Cardiac muscle cell (in vitro differentiated cells and primary cell): ENCODE measurements around the gene SLC25A4. TPM values are rescaled to one million over a fixed set of nuclear protein-coding genes. Genes with fewer than 3 reads are reported as not detected.
A peak's percentile ranks its signal among the peaks of the same experiment; 100 is the strongest.

Experiments used
- DNase-seq, 2 donors: peaks; one replicate each; pipeline versions ENCODE4 v3.0.0 to v3.0.0-alpha.2; 2010 to 2017; ENCODE audit warnings: low read depth in 1 of 2, low spot score in 1 of 2
- H3K27ac ChIP-seq: fragments of 200-600 bp; sonication (generic); 2 replicates; pipeline ENCODE4 v1.5.1; 2016
- H3K27me3 ChIP-seq: fragments of 200-600 bp; sonication (generic); 2 replicates; pipeline ENCODE4 v1.6.0; 2016; ENCODE audit warnings: control low read depth
- H3K36me3 ChIP-seq: fragments of 200-600 bp; sonication (generic); 2 replicates; pipeline ENCODE4 v1.5.1; 2016; ENCODE audit warnings: control low read depth
- H3K4me1 ChIP-seq: fragments of 200-600 bp; sonication (generic); 2 replicates; pipeline ENCODE4 v1.8.1; 2017; ENCODE audit warnings: low read depth, mild to moderate bottlenecking, mixed run types
- H3K4me3 ChIP-seq: fragments of 200-600 bp; sonication (generic); 2 replicates; pipeline ENCODE4 v1.5.1; 2016; ENCODE audit warnings: mild to moderate bottlenecking
- H3K9me3 ChIP-seq: fragments of 200-600 bp; sonication (generic); 2 replicates; pipeline ENCODE4 v1.5.1; 2017; ENCODE audit warnings: low read depth, mild to moderate bottlenecking, control low read depth
- CTCF ChIP-seq: IDR thresholded peaks from 2 replicates; pipeline ENCODE4 v1.5.1; 2012; ENCODE audit warnings: low read depth, mild to moderate bottlenecking, low read length
- polyA plus RNA-seq: library from polyadenylated mRNA; unstranded; fragments of >200 nt; fragmentation: Nextera tagmentation; extraction: Ambion mirVana; gene quantifications from 2 replicates; pipeline ENCODE4 v1.2.1, GENCODE V29; 2016
- total RNA-seq: library from RNA; depleted of rRNA; stranded (reverse); fragments of >200 nt; gene quantifications from 2 replicates; pipeline ENCODE4 v1.2.3, GENCODE V29; 2016

SLC25A4 gene
- total and polyA plus RNA-seq, 2 experiments from 2014 or later = 162 to 790 TPM

DNA sequence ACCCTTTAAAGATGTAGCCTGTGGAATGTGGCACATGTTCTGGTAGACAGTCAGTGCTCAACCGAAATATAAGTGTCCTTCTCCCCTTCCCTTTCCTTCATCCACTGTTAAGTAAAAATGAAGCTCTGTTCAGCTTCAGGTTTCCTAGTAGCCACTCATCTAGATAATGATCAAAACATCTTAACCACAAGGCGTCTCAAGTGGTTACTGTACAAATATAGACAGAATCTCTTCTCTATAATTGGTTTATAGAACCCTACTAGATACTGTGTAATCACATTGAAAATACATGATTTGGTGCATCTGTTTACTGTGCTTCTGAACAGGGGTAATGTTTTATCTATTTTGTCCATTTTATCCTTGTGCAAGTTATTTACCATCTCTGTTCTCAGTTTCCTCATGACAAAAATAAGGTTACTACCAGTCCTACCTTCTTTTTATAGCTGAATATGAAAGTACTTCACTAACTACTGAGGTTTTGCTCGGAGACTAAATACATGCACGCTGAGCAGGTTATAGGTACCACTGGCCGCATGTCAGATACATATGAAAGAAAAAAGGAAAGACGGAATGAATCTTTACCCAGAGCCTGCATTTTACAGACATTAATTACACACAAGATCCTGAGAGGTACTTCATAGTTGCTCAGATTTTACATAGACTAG is 20.3 kb upstream of the SLC25A4 start:
- peaks cover 19% of the 10 kb centered on the region for H3K4me1 ChIP-seq
- no peaks in the 10 kb centered on the region for H3K36me3 ChIP-seq
- DNase-seq = no peak
- peaks cover 7% of the 10 kb centered on the region for H3K27me3 ChIP-seq
- H3K9me3 ChIP-seq = no peaks in the 10 kb centered on the region
- TF ChIP-seq CTCF = no peak
- no peak overlapping the region for H3K27ac ChIP-seq
- no peak overlapping the region for H3K4me3 ChIP-seq

GRCh38 chr4:185124006-185124405 is 19.1 kb upstream of the SLC25A4 start:
- no peak for TF ChIP-seq CTCF
- peaks cover 19% of the 10 kb centered on the region for H3K27me3 ChIP-seq
- H3K9me3 ChIP-seq = no peaks in the 10 kb centered on the region
- no peak for DNase-seq
- H3K4me1 ChIP-seq = peaks cover 15% of the 10 kb centered on the region
- no peak overlapping the region for H3K4me3 ChIP-seq
- no peaks in the 10 kb centered on the region for H3K36me3 ChIP-seq
- no peak overlapping the region for H3K27ac ChIP-seq

GRCh38 chr4:185127021-185127925 is 15.8 kb upstream of the SLC25A4 start:
- H3K9me3 ChIP-seq = no peaks in the 10 kb centered on the region
- no peaks in the 10 kb centered on the region for H3K4me1 ChIP-seq
- H3K4me3 ChIP-seq = peak overlapping the region; percentile 39
- no peaks in the 10 kb centered on the region for H3K36me3 ChIP-seq
- H3K27ac ChIP-seq = no peak overlapping the region
- peak; percentile 38 to 45 for DNase-seq
- no peak for TF ChIP-seq CTCF
- H3K27me3 ChIP-seq = peaks cover 20% of the 10 kb centered on the region

DNA sequence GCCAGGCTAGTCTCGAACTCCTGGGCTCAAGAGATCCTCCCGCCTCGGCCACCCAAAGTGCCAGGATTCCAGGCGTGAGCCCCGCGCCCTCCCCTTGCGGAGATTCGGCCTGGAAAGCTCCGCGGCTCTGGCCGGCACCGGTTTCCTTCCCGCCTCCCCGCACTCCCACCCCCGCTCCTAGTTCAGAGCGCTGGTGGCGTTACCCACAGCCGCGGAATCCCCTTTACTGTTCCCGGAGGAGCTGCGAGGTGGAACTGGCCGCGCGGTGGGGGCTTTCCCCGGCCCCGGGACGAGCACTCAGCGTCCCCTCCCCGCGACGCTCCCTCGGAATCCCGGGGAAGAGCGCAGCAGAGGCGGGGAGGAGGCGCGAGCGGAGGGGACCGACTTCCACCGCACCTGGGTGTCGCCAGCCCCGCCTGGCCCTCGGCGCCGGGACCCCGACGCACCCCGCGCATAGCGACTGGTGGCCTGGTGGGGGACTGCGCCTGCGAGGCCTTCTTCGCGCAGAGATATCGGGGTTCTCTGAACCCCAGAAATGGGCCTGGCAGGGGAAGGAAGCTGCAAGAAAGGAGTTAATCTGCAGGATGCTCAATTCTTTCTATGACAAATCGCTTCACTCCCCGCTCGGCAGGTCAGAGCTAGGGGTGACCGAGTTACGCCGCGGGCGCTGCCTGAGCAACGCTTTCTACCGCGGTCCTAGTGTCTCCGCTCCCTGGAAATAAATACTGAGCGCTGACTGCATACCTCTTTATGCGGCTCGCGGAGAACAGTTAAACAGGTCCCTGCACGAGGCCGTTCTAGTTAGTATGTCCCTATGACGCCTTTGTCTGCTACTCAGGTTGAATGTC is 14.6 kb upstream of the SLC25A4 start:
- peak; percentile 6 for TF ChIP-seq CTCF
- Histone ChIP-seq H3K27me3 (peaks cover 20% of the 10 kb centered on the region), H3K27ac (no peak overlapping the region), H3K36me3 (no peaks in the 10 kb centered on the region), H3K4me1 (no peaks in the 10 kb centered on the region), H3K4me3 (peak overlapping the region; percentile 39), H3K9me3 (no peaks in the 10 kb centered on the region)
- DNase-seq = peak; percentile 44 to 47

GRCh38 chr4:185134307-185134869 is 8.7 kb upstream of the SLC25A4 start:
- peak; percentile 62 for TF ChIP-seq CTCF

More at GRCh38 chr4:185134307-185134869, 8.7 kb upstream of the SLC25A4 start:
- DNase-seq = peak; percentile 71 to 72
- Histone ChIP-seq H3K4me1 (peaks cover 8% of the 10 kb centered on the region), H3K27me3 (no peaks in the 10 kb centered on the region), H3K4me3 (no peak overlapping the region), H3K27ac (no peak overlapping the region), H3K36me3 (no peaks in the 10 kb centered on the region), H3K9me3 (no peaks in the 10 kb centered on the region)
